OCI-LY1 (cell line): ENCODE measurements around the gene LRRC3C.
"Not testable (repeated sequence)": the region's sequence is repeated elsewhere in the genome, so short reads cannot be mapped to it uniquely, and the experiment has no call there.

ENCODE experiments used
- H2AFZ ChIP-seq: fragments of 200-600 bp; sonication (generic), shearing (Covaris generic); 2 replicates; pipeline ENCODE4 v1.6.0; 2014; ENCODE audit warnings: antibody characterized with exemption, mild to moderate bottlenecking, low read length
- H3F3A ChIP-seq: fragments of 200-600 bp; sonication (generic), shearing (Covaris generic); 2 replicates; pipeline ENCODE4 v1.6.0; 2014; ENCODE audit warnings: mild to moderate bottlenecking, antibody characterized with exemption, low read length, moderate library complexity; ENCODE audit not compliant: insufficient read depth
- H3K27ac ChIP-seq: fragments of 200-600 bp; sonication (generic); 2 replicates; pipeline ENCODE4 v1.5.1; 2014; ENCODE audit warnings: low read length, mixed run types, mild to moderate bottlenecking, low read depth; ENCODE audit not compliant: poor library complexity, severe bottlenecking
- H3K27me3 ChIP-seq: fragments of 200-600 bp; sonication (generic); 2 replicates; pipeline ENCODE4 v1.6.0; 2014; ENCODE audit warnings: antibody characterized with exemption, mild to moderate bottlenecking, low read length, moderate library complexity; ENCODE audit not compliant: insufficient read depth
- H3K36me3 ChIP-seq: fragments of 200-600 bp; sonication (generic); 2 replicates; pipeline ENCODE4 v1.6.1; 2014; ENCODE audit warnings: mild to moderate bottlenecking, antibody characterized with exemption, low read length, moderate library complexity, mixed read lengths; ENCODE audit not compliant: insufficient read depth
- H3K4me1 ChIP-seq: fragments of 200-600 bp; sonication (generic); 2 replicates; pipeline ENCODE4 v1.5.1; 2014; ENCODE audit warnings: mild to moderate bottlenecking, low read length, moderate library complexity; ENCODE audit not compliant: insufficient read depth, severe bottlenecking
- H3K4me2 ChIP-seq: fragments of 200-600 bp; sonication (generic), shearing (Covaris generic); 2 replicates; pipeline ENCODE4 v1.6.1; 2014; ENCODE audit warnings: low read length
- H3K4me3 ChIP-seq: fragments of 200-600 bp; sonication (generic); 2 replicates; pipeline ENCODE4 v1.5.1; 2014; ENCODE audit warnings: low read length, low read depth, mild to moderate bottlenecking, mixed read lengths; ENCODE audit not compliant: poor library complexity, severe bottlenecking
- H3K79me2 ChIP-seq: fragments of 200-600 bp; shearing (Covaris generic); 2 replicates; pipeline ENCODE4 v1.6.1; 2016; ENCODE audit warnings: mixed run types, low read length, mixed read lengths; ENCODE audit not compliant: insufficient read depth
- H3K9ac ChIP-seq: fragments of 200-600 bp; sonication (generic), shearing (Covaris generic); 2 replicates; pipeline ENCODE4 v1.6.1; 2014; ENCODE audit warnings: mild to moderate bottlenecking, low read length, mixed read lengths
- H3K9me2 ChIP-seq: fragments of 200-600 bp; sonication (generic), shearing (Covaris generic); 2 replicates; pipeline ENCODE4 v1.6.1; 2014; ENCODE audit warnings: low read depth, mild to moderate bottlenecking, low read length, mixed read lengths
- H3K9me3 ChIP-seq: fragments of 200-600 bp; shearing (Covaris generic); 2 replicates; pipeline ENCODE4 v1.6.1; 2014; ENCODE audit warnings: low read length, mixed read lengths
- H4K20me1 ChIP-seq: fragments of 200-600 bp; sonication (generic), shearing (Covaris generic); 2 replicates; pipeline ENCODE4 v1.6.0; 2016; ENCODE audit warnings: mild to moderate bottlenecking, low read length; ENCODE audit not compliant: insufficient read depth
- EZH2 ChIP-seq: fragments of 200-600 bp; sonication (generic), shearing (Covaris generic); IDR thresholded peaks from 2 replicates; pipeline ENCODE4 v1.8.0; 2017; ENCODE audit warnings: borderline replicate concordance, mixed run types, mild to moderate bottlenecking, antibody characterized with exemption, low read length, moderate library complexity, mixed read lengths
- TF ChIP-seq, protein P1 (sequence below): fragments of 200-600 bp; sonication (generic), shearing (Covaris generic); IDR thresholded peaks from 2 replicates; pipeline ENCODE4 v1.5.1; 2017; ENCODE audit warnings: mild to moderate bottlenecking, antibody characterized with exemption, low read length, moderate library complexity, mixed read lengths

The LRRC3C gene

DNA sequence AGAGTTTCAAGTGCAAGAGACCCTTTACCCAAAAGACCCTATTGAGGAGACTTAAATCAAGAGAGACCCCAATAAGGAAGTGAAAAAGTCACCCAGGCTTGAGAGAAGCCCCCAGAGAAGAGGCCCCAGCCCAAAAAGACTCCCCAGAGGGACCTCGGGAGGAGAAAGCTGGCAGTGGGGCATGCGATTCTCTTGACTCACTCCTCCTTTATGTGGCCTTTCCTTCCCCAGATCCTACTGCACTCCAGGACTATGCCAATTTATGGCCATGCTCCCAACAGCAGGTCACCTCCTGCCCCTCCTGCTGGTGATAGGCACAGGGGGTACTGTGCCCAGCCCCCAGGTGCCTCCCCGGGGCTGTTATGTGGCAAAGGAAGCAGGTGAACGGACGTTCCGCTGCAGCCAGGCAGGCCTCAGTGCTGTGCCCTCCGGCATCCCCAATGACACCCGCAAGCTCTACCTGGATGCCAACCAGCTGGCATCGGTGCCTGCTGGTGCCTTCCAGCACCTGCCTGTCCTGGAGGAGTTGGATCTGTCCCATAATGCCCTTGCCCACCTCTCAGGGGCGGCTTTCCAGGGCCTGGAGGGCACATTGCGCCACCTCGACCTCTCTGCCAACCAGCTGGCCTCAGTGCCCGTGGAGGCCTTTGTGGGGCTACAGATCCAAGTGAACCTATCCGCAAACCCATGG, 16.3 kb downstream of the LRRC3C start:
- no peak overlapping the region for H3K4me3 ChIP-seq
- H3K27me3 ChIP-seq, result no peaks in the 10 kb centered on the region
- no peak for TF ChIP-seq EZH2
- TF ChIP-seq, protein P1, sequence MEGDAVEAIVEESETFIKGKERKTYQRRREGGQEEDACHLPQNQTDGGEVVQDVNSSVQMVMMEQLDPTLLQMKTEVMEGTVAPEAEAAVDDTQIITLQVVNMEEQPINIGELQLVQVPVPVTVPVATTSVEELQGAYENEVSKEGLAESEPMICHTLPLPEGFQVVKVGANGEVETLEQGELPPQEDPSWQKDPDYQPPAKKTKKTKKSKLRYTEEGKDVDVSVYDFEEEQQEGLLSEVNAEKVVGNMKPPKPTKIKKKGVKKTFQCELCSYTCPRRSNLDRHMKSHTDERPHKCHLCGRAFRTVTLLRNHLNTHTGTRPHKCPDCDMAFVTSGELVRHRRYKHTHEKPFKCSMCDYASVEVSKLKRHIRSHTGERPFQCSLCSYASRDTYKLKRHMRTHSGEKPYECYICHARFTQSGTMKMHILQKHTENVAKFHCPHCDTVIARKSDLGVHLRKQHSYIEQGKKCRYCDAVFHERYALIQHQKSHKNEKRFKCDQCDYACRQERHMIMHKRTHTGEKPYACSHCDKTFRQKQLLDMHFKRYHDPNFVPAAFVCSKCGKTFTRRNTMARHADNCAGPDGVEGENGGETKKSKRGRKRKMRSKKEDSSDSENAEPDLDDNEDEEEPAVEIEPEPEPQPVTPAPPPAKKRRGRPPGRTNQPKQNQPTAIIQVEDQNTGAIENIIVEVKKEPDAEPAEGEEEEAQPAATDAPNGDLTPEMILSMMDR, result no peak
- no peak overlapping the region for H2AFZ ChIP-seq
- H3K4me2 ChIP-seq, result no peak overlapping the region
- no peak overlapping the region for H3K27ac ChIP-seq
- no peaks in the 10 kb centered on the region for H4K20me1 ChIP-seq
- H3K4me1 ChIP-seq, result peaks cover 23% of the 10 kb centered on the region
- no peaks in the 10 kb centered on the region for H3K9me2 ChIP-seq
- no peak overlapping the region for H3K9ac ChIP-seq
- no peaks in the 10 kb centered on the region for H3K36me3 ChIP-seq
- H3K9me3 ChIP-seq, result no peaks in the 10 kb centered on the region
- H3F3A ChIP-seq, result no peaks in the 10 kb centered on the region
- no peaks in the 10 kb centered on the region for H3K79me2 ChIP-seq

DNA sequence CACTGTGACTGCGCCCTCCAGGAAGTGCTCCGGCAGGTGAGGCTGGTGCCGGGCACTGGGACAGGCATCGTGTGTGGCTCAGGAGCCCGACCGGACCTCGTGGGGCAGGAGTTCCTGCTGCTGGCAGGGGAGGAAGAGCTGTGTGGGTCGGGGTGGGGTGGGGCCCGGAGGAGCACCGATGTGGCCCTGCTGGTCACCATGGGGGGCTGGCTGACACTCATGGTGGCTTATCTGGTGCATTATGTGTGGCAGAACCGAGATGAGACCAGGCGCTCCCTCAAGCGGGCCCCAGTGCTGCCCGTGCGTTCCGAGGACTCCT, 16.8 kb downstream of the LRRC3C start:
- H3K27ac ChIP-seq, result no peak overlapping the region
- no peaks in the 10 kb centered on the region for H3K79me2 ChIP-seq
- peaks cover 23% of the 10 kb centered on the region for H3K4me1 ChIP-seq
- H3K36me3 ChIP-seq, result no peaks in the 10 kb centered on the region
- no peak overlapping the region for H2AFZ ChIP-seq
- H3F3A ChIP-seq, result no peaks in the 10 kb centered on the region
- no peak for TF ChIP-seq EZH2
- H3K9me2 ChIP-seq, result no peaks in the 10 kb centered on the region
- H3K4me2 ChIP-seq, result no peak overlapping the region
- no peaks in the 10 kb centered on the region for H3K27me3 ChIP-seq
- H3K9me3 ChIP-seq, result no peaks in the 10 kb centered on the region
- H3K9ac ChIP-seq, result no peak overlapping the region
- no peak overlapping the region for H3K4me3 ChIP-seq
- no peaks in the 10 kb centered on the region for H4K20me1 ChIP-seq

DNA sequence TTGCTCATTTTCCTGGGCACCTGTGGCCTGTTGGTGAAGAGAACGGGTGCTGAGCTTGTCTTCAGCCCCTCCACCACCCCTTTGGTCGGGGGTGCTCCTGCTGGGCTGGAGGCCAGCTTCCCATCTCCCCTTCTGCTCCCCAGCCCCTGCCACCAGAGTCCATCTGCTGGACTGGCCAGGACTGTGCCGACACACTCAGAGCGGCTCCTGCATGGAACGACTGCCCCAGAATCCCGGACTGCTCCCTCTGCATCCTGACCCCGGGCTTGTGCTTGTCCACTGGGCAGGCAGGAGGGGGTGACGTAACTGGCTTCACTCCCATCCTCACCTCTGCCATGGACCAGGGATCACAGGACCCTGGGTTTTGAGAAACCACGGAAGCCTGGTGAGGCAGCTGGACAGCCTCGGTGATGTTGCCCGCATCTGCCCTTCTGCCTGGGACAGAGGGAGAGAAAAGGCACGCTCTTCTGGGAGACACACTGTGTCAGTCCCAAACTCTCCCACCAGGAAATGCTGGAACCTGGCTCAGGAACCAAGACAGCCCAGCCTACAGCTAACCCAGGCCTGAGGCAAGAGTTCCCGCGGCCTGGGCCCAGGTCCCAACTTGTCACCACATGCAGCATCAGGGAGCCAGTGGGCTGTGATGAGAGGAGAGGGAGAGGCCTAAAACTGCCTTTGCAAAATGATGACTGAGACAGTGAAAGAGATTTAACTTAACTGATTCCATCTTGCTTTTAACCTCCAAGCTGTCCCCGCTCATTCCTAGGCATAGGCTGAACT, 19.2 kb downstream of the LRRC3C start:
- Histone ChIP-seq H3K9me2 (no peaks in the 10 kb centered on the region), H3K36me3 (no peaks in the 10 kb centered on the region), H3K27me3 (no peaks in the 10 kb centered on the region), H3K4me1 (peaks cover 13% of the 10 kb centered on the region), H3K4me3 (no peak overlapping the region), H3K9ac (no peak overlapping the region), H4K20me1 (no peaks in the 10 kb centered on the region), H3K27ac (no peak overlapping the region), H3F3A (no peaks in the 10 kb centered on the region), H3K9me3 (no peaks in the 10 kb centered on the region), H2AFZ (no peak overlapping the region), H3K79me2 (no peaks in the 10 kb centered on the region), H3K4me2 (no peak overlapping the region)
- TF ChIP-seq, protein P1, result no peak
- no peak for TF ChIP-seq EZH2

DNA sequence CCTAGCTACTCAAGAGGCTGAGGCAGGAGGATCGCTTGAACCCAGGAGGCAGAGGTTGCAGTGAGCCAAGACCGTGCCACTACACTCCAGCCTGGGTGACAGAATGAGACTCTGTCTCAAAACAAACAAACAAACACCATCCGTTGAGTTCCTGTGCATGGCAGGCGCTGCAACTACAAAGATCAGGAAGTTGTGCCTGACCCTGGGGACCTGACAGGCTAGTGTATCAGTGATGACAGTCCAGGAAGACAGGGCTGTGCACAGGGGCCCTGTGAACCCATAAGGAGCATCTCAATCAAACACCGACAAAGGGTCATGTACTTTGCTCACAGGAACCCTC, 20.9 kb downstream of the LRRC3C start:
- H3K4me2 ChIP-seq, H3K79me2 ChIP-seq, H3K27ac ChIP-seq, H3K9ac ChIP-seq, H3K36me3 ChIP-seq, H3K9me3 ChIP-seq, H3K27me3 ChIP-seq, H4K20me1 ChIP-seq, H3K4me3 ChIP-seq, H3F3A ChIP-seq, H3K9me2 ChIP-seq: not testable (repeated sequence)
- Histone ChIP-seq H3K4me1 (peaks cover 20% of the 10 kb centered on the region), H2AFZ (peak overlapping the region; percentile 44)
